Activated CD8-positive, alpha-beta memory T cell treated with anti-CD3 and anti-CD28 coated beads for 48 hours (primary cell): ENCODE measurements around the gene TCAP.
A peak's percentile ranks its signal among the peaks of the same experiment; 100 is the strongest.
"Not testable (repeated sequence)": the region's sequence is repeated elsewhere in the genome, so short reads cannot be mapped to it uniquely, and the experiment has no call there.

ENCODE experiments used
- DNase-seq, 3 experiments: peaks; one replicate each; pipeline ENCODE4 v3.0.0-alpha.2; 2020; ENCODE audit warnings: low read depth in 2 of 3, low spot score in 2 of 3

TCAP gene

DNA sequence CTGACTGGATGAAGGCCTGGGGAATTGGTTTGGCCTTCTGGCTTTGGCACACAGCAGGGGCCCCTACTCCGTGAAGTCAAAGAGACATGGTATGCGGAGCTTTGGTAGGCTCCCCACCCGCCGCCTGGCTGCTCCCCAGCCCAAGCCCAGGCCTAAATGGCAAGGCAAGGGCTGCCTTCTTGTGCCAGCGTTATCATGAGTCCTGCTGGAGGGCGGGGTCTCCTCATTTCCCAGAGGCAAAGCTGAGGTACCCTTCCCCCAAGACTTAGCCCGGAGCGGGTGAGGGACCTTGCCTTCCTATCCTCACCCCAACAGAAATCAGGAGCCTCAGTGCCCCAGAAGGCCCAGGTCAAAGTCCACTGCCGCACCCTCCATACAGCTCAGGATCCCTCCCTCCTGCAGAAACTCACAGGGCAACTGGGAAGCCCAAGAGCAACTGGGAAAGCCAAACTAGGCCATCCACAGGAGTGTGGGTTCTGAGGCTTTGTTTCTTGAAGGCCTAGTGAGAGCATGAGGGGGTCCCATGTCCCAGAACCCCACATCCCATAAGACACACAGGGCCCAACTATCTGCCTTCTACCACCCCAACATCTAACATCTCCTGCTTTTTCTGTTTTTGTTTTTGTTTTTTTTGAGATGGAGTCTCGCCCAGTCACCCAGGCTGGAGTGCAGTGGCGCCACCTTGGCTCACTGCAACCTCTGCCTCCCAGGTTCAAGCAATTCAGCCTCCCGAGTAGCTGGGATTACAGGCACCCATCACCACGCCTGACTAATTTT is 13.4 kb downstream of the TCAP start:
- DNase-seq, result no peak

DNA sequence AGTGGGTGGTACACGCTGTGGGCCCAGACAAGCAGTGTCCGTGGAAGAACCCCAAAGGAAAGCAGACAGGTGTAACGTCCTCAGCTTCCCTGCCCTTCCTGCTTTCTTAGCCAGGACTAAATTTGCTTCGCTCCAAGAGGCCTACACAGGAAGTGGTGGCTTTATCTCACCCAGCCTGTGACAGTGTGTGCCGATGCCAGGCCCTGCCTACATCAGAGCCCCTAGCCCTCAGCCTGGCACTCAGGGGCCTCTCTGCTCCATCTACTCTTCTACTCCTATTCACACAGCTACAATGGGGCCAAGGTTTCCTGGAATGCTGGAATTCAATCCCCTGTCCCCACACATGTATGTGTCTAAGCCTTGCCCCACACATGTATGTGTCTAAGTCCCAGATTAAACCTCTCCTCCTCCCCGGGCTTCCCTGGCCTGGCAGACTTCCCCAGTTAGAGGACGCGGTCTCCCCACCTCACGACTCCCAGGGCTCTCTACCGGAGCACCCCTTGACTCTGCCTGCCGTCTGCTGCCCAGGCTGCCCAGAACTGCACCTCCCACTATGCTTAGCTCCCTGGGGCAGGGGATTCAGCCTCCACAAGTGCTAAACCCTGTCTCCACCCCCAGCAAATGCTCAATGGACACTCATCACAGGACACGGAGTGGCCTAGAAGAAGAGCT is 14.5 kb downstream of the TCAP start:
- no peak for DNase-seq

DNA sequence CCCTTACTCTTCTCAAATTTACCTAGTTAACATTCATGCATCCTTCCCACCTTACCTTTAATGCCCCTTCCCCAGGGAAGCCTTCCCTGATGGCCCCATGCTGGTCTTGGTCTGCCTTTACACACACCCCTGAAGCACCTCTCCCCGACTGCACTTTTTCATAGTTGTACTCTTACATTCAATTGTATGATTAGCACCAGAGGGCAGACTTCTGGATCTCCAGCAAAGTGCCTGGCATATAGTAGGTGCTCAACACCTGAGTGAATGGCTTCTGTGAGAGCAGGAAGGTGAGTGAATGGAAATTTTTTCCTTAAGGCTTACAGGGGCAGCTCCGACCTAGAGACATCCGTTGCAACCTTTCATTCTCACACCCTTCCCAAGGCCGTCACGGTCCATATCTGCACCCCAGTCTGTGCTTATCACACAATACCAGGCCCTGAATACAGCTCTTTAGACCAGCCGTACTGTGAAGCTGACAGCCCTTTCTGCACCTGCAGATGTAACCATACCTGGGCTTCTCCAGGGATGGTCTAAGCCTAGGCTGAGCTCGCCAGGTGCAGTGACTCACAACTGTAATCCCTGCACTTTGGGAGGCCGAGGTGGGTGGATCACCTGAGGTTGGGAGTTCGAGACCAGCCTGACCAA is 18.3 kb downstream of the TCAP start:
- DNase-seq, result no peak

GRCh38 chr17:39684369-39685192 is 19.4 kb downstream of the TCAP start:
- no peak for DNase-seq

DNA sequence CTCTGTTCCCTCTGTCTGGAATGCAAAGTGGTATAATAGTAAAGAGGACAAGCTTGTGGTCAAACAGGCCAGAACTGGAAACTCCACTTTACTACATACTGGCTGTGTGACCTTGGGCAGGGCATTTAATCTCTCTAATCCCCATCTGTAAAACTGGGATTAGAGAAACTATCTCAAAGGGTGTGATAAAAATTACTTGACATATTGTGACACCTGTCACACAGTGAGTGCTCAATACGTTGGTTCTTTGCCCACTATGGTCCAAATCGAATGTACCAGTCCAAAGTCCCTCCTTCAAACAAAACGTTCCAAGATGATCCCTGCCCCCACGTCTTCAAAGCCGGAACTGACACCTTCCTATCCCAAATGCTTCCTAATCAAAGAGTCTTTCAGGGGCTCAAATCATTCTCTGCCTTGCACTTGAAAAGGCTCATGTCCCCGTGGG is 22.0 kb downstream of the TCAP start:
- no peak for DNase-seq

DNA sequence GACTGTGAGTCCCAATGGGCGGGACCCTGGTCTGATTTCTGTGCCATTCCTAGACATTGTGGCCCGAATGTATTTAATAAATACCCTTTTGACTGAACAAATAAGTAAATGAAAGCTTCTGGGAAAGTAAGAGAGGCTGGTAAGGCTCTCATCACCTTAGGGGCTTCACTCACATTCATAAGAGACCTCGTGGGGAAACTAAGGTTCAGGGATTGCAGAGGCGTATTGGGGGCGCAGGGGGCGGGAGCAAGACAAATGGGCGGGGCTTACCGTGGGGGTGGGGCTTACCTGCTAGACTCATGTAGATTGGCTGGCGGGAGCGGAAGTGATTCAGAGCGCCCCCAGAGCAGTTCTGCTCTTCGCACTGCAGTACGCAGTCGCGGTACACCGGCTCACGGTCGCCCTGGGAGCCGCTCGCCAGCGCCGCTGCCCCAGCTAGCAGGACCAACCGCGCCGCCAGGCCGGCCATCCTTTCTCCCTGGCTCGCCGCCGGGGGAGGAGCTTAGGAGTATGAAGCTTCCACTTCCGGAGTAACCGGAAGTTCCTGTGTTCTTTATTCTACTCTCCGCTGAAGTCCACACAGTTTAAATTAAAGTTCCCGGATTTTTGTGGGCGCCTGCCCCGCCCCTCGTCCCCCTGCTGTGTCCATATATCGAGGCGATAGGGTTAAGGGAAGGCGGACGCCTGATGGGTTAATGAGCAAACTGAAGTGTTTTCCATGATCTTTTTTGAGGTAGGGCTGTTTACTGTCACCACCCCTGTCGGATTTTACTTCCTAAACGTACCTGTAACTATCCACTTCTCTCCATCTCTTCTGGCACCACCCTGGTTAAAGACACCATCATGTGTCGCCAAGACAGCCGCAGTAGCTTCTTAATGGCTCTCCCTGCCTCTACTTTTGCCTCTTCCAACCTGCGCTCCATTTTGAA is 22.7 kb downstream of the TCAP start, which contains the start of gene PGAP3:
Gene PGAP3, minus strand, starts transcription at position 512 of the 929 bp plus-strand sequence. Its CDS starts 43 bp downstream, at position 469.
- peak; percentile 80 to 88 (median 82) for DNase-seq

DNA sequence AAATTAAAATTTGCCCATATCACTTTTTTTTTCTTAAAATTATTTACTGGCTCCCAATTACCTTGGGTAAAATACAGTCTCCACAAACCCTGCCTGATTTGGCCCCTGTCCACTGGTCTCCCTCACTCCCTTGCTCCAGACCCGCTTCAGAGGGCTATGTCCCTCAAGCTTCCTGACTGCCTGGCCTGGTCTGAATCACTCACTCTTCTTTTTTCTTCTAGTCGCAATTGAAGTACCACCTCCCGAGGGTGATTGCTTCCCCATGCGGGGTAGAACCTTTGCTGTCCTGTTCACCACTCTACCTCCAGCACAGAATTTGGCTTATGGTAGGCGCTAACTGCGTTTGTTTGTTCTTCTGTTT is 23.3 kb downstream of the TCAP start:
- DNase-seq, result no peak

DNA sequence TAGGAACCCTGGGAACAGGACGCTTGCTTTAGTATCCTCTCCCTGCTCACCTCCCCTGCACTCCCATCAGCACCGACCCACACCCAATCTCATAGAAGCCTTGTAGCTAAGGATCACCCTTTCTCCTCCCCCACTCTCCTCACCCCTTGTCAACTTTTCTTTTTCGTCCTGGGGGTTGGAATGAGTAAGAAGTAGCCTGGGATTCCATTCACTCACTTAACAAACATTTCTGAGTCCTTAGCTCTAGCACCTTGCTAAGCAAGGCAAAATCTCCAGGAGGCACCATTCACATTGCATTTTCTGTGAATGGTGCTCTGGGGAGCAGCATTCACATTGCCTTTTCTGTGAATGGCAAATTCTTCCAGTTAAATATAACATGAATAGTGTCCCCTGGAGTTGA is 23.8 kb downstream of the TCAP start:
- no peak for DNase-seq

- no peak for DNase-seq
Observed at GRCh38 chr17:39694593-39694992, 29.4 kb downstream of the TCAP start.

GRCh38 chr17:39695089-39695474 is 29.9 kb downstream of the TCAP start:
- no peak for DNase-seq

DNA sequence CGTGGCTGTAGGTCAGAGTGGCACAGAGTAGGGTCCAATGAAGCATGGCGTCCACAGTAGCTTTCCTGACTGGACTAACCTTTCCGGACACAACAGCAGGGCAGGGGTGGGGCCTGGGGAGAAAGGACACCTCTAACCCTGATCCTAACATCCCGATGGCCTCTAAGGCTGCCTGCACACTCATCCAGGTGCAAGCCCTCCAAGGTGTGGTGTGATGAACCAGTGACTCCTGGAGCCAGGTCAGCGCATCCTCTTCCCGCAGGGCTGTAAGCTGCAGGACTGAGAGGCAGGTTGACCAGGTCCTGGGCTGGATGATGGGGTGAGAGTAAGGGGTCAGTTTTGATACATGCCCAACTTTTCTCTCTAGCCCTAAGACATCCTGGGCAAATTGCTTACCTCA is 31.6 kb downstream of the TCAP start:
- DNase-seq, result no peak

- no peak for DNase-seq
Observed at GRCh38 chr17:39697961-39698360, 32.8 kb downstream of the TCAP start.

DNA sequence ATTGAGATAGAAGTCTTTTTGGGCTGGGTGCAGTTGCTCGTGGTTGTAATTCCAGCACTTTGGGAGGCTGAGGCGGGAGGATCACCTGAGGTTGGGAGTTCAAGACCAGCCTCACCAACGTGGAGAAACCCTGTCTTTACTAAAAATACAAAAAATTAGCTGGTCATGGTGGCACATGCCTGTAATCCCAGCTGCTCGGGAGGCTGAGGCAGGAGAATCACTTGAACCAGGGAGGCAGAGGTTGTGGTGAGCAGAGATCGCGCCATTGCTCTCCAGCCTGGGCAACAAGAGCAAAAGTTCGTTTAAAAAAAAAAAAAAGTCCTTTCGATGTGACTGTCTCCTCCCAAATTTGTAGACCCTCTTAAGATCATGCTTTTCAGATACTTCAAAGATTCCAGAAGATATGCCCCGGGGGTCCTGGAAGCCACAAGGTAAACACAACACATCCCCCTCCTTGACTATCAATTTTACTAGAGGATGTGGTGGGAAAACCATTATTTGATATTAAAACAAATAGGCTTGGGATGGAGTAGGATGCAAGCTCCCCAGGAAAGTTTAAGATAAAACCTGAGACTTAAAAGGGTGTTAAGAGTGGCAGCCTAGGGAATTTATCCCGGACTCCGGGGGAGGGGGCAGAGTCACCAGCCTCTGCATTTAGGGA is 34.1 kb downstream of the TCAP start:
- DNase-seq, result not testable (repeated sequence)

GRCh38 chr17:39699818-39700147 is 34.6 kb downstream of the TCAP start, which contains the start of gene ERBB2:
TSS of gene ERBB2 (plus strand) at chr17:39700064. CDS start at chr17:39700239, 175 bp downstream.
- no peak for DNase-seq

DNA sequence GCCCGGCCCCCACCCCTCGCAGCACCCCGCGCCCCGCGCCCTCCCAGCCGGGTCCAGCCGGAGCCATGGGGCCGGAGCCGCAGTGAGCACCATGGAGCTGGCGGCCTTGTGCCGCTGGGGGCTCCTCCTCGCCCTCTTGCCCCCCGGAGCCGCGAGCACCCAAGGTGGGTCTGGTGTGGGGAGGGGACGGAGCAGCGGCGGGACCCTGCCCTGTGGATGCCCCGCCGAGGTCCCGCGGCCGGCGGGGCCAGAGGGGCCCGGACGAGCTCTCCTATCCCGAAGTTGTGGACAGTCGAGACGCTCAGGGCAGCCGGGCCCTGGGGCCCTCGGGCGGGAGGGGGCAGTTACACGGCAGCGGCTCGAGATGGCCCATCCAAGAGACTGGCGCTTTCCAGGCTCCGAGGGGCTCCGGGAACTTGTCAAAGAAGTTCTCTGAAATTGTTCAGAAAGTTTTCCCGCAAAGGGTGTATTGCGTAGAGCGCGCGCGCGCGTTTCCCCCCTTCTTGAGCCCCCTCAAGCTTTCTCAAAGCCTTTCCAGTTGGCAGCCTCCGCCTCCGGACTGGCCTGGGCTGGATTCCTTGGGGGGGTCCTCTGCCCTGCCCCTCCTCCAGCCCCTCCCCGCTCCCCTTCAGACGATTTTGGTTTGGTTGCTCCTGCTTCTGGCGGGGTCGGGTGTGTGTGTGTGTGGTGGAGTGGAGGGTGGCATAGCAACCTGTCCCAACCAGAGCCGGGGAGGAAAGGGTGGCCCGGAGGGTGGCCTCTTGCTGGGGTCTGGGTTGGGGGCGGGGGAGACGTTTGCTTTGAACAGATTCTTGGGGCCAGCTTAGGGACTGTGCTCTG is 35.2 kb downstream of the TCAP start:
- no peak for DNase-seq

DNA sequence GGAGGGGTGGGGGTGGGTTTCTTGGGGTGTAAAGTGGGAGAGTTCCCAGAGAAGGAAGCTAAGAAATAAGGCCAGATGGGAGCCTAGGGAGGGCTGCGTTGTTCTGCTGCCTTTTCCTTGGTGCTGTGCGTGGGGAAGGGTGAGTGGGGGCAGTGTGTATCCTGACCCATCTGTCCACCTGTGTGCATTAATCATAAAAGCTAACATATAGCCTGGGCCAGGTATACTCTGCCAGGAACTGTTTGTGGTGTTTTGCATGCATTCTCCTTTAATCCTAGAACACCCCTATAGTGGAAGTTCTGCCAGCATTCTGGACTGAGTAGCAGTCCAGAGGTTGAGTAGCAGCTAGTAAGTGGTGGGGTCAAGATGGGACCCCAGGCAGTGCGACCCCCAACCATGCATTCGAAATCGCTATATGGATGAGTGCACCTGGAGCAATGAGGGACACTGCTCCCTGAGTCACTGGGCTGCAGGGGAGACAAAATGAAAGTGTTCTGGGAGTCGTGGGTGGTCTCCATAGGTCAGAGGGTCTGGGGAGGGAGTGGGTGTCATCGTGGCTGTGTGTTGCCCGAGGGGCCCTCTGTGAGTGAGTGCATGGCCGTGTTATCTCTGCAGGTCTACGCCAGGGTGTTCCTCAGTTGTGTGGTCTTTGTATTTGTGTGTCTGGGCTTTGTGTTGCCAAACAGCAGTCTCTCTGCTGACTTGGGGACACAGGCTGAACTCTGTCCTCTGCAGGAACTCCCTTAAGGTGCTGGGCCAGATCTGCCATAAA is 36.0 kb downstream of the TCAP start:
- DNase-seq, result no peak

- no peak for DNase-seq
Observed at GRCh38 chr17:39701784-39702422, 36.8 kb downstream of the TCAP start.
